ENCODE data around the gene BCLAF3. TPM values are rescaled to one million over a fixed set of nuclear protein-coding genes. Genes with fewer than 3 reads are reported as not detected.

BCLAF3 gene
- total RNA-seq, 3 donors from 2014 or later: 18.1 to 28.5 (median 20.0) TPM

- peaks cover 4% of the 10 kb centered on the region for H3K4me1 ChIP-seq (ENCODE audit: low read depth)
- peak; percentile 80 for ATAC-seq
- no peaks in the 10 kb centered on the region for H3K36me3 ChIP-seq (ENCODE audit: low read depth)
- no peaks in the 10 kb centered on the region for H3K9me3 ChIP-seq
- TF ChIP-seq CTCF (IDR thresholded peaks at IDR 0.05): no peak
- no peak overlapping the region for H3K4me3 ChIP-seq
- DNase-seq: no peak
- intact Hi-C loops (cut with DNase I, micrococcal nuclease): no loop called here
These were observed 32.0 kb downstream of the BCLAF3 start for GRCh38 chrX:19958552-19959486.

DNA sequence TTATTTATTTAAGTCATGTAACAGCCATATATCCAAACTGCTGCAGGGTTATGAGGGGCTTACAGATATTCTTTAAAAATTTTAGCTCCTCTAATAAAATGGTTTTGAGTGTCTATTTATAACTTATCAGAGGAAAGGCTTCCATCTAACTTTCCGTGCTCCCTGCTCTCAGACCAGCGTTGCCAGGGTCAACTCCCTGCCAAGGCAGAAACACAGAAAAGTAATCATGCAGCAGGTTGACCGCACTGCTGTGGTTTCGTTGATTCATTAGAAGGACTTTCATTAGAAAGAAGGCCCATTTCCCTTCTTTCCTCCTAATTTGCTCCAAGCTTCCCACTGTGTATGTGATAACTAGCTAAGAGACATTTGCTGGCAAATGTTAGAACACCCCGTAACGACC, 33.9 kb downstream of the BCLAF3 start:
- Histone ChIP-seq H3K4me3 (no peak overlapping the region), H3K4me1 (ENCODE audit: low read depth) (peaks cover 4% of the 10 kb centered on the region), H3K9me3 (no peaks in the 10 kb centered on the region), H3K36me3 (ENCODE audit: low read depth) (no peaks in the 10 kb centered on the region)
- ATAC-seq: no peak
- DNase-seq: no peak
- intact Hi-C loops (cut with DNase I, micrococcal nuclease): no loop called here
- no peak for TF ChIP-seq CTCF (IDR thresholded peaks at IDR 0.05)

- DNase-seq (no peak), ATAC-seq (no peak)
- TF ChIP-seq CTCF (IDR thresholded peaks at IDR 0.05): no peak
- Histone ChIP-seq H3K9me3 (no peaks in the 10 kb centered on the region), H3K4me1 (ENCODE audit: low read depth) (peaks cover 4% of the 10 kb centered on the region), H3K4me3 (no peak overlapping the region), H3K36me3 (ENCODE audit: low read depth) (no peaks in the 10 kb centered on the region)
- intact Hi-C loops (cut with DNase I, micrococcal nuclease): no loop called here
These were observed 34.6 kb downstream of the BCLAF3 start for GRCh38 chrX:19956306-19956705.

DNA sequence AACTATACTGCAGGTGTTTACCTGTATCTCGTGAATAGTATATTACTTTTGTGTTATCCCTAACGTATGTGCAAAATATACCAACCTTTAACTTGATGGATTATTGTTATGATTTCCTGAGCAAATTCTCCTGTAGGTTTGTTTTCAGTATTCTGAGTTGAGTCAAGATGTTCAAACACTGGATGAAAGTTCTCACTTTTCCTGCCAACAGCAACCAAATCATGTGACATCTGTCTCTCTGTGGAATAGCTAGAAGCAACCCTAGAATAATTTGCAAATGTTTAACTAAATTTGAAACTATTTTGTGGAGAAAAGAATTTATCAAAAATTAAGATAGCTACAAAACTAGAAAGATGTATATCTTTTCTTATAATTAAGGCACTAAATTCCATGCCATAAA, 35.6 kb downstream of the BCLAF3 start:
- no peaks in the 10 kb centered on the region for H3K9me3 ChIP-seq
- intact Hi-C loops (cut with DNase I, micrococcal nuclease): no loop called here
- DNase-seq (no peak), ATAC-seq (no peak)
- TF ChIP-seq CTCF (IDR thresholded peaks at IDR 0.05): no peak
- H3K36me3 ChIP-seq (ENCODE audit: low read depth): no peaks in the 10 kb centered on the region
- H3K4me3 ChIP-seq: no peak overlapping the region
- H3K4me1 ChIP-seq (ENCODE audit: low read depth): peaks cover 4% of the 10 kb centered on the region

- DNase-seq (no peak), ATAC-seq (no peak)
- Histone ChIP-seq H3K4me1 (ENCODE audit: low read depth) (peaks cover 4% of the 10 kb centered on the region), H3K4me3 (no peak overlapping the region), H3K36me3 (ENCODE audit: low read depth) (no peaks in the 10 kb centered on the region), H3K9me3 (no peaks in the 10 kb centered on the region)
- intact Hi-C loops (cut with DNase I, micrococcal nuclease): no loop called here
- TF ChIP-seq CTCF (IDR thresholded peaks at IDR 0.05): no peak
These were observed 36.3 kb downstream of the BCLAF3 start for GRCh38 chrX:19954335-19955096.

All from mucosa of descending colon (tissue), 3 donors.